ENCODE data around the gene UBR1. TPM values are rescaled to one million over a fixed set of nuclear protein-coding genes. Genes with fewer than 3 reads are reported as not detected.

Gene UBR1
- total RNA-seq, 6 experiments from 2014 or later = 24.6 to 30.1 (median 26.8) TPM

DNA sequence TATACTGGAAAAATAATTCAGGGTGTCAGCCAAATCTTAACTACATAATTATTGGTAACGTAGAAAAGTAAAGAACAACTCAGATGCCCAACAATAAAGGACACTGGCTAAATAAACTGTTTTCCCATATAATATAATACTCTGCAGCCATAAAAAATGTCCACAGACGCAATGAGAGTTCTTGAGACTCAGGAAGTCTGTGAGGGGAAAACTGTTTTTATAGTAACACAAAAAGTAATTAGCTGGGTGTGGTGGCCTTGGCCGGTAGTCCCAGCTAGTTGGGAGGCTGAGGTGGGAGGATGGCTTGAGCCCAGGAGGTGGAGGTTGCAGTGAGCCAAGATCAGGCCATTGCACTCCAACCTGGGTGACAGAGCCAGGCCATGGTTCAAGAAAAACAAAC is 5.5 kb upstream of the UBR1 start:
- Mint-ChIP-seq H3K4me3 (no peak overlapping the region), H3K36me3 (ENCODE audit: low read depth) (no peaks in the 10 kb centered on the region), H3K27ac (no peak overlapping the region), H3K27me3 (ENCODE audit: insufficient read depth) (peaks cover 3% of the 10 kb centered on the region), H3K4me1 (ENCODE audit: low read depth) (peaks cover 5% of the 10 kb centered on the region), H3K9me3 (no peaks in the 10 kb centered on the region)
- DNase-seq = no peak
- TF ChIP-seq, protein P1, sequence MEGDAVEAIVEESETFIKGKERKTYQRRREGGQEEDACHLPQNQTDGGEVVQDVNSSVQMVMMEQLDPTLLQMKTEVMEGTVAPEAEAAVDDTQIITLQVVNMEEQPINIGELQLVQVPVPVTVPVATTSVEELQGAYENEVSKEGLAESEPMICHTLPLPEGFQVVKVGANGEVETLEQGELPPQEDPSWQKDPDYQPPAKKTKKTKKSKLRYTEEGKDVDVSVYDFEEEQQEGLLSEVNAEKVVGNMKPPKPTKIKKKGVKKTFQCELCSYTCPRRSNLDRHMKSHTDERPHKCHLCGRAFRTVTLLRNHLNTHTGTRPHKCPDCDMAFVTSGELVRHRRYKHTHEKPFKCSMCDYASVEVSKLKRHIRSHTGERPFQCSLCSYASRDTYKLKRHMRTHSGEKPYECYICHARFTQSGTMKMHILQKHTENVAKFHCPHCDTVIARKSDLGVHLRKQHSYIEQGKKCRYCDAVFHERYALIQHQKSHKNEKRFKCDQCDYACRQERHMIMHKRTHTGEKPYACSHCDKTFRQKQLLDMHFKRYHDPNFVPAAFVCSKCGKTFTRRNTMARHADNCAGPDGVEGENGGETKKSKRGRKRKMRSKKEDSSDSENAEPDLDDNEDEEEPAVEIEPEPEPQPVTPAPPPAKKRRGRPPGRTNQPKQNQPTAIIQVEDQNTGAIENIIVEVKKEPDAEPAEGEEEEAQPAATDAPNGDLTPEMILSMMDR (IDR thresholded peaks at IDR 0.05) = no peak

DNA sequence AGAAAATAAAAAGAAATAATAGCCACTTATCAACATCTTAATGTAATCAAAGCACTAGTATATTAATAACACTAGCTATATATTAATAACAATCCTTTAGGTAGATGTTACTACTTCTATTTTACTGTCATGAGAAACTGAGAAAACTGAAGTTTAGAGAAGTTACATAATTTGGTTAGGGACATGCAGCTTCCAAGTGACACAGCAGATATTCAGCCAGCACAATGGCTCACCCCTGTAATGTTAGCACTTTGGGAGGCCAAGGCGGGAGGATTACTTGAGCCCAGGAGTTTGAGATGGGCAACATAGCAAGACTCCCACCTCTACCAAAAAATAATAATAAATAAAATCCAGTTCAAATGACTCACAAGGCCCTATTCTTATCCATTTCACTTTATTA is 1.9 kb upstream of the UBR1 start:
- Mint-ChIP-seq H3K9me3 (no peaks in the 10 kb centered on the region), H3K36me3 (ENCODE audit: low read depth) (peaks cover 6% of the 10 kb centered on the region; the same call in 1 of the 2 replicates), H3K27ac (no peak overlapping the region), H3K4me3 (no peak overlapping the region), H3K27me3 (ENCODE audit: insufficient read depth) (peaks cover 2% of the 10 kb centered on the region; the same call in 1 of the 2 replicates), H3K4me1 (ENCODE audit: low read depth) (peaks cover 31% of the 10 kb centered on the region)
- no peak for DNase-seq
- TF ChIP-seq, protein P1 (IDR thresholded peaks at IDR 0.05) = no peak

DNA sequence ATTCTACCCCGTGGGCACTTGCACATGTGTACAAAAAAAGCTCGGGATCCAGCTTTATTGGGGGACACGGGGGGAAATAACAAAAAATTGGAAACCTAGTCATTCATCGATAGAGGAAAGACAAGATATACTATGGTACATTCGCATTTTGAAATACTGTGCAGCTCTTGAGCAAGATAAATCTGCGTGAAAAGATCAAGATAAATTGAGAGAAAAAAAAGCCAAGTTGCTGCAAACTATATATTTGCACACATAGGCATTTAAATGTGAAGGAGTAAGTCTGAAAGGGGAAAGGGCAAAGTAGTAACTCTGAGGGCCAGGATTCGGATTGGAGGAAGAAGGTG is 620 bp upstream of the UBR1 start:
- Mint-ChIP-seq H3K9me3 (no peaks in the 10 kb centered on the region), H3K27me3 (ENCODE audit: insufficient read depth) (peaks cover 2% of the 10 kb centered on the region; the same call in 1 of the 2 replicates), H3K4me1 (ENCODE audit: low read depth) (peaks cover 40% of the 10 kb centered on the region), H3K27ac (peak overlapping the region; percentile 98), H3K4me3 (peak overlapping the region; percentile 95), H3K36me3 (ENCODE audit: low read depth) (peaks cover 16% of the 10 kb centered on the region)
- DNase-seq = no peak
- TF ChIP-seq, protein P1 (IDR thresholded peaks at IDR 0.05) = no peak

DNA sequence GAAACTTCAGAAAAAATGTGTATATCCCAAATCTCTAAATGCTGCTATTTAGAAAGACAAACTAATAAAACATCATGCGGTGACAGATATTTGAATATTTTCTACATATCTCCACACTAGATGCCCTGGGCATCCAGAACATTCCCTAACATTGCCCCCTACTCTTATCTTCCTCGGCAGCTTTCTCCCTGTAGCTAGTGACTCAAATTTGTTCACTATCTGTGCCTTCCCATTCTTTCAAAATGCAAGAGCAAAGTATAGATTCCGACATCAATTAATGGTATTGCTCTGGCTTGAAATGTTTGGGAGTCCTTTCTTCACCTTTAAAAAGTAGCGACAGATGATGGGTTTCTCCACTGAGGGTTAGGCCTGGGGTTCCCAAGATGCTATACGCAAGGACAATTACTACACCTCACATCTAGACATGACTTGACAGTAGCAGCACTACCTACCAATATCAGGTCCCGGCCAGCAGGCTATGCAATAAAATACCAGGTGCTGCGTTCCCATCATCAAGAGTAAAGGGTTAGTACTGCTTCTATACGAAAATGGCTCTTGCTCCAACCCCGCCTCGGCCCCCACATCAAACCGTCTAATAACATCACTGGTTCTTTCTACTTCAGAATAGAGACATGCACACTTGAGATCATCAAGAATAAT is 631 bp downstream of the UBR1 start:
- Mint-ChIP-seq H3K36me3 (ENCODE audit: low read depth) (peaks cover 26% of the 10 kb centered on the region), H3K9me3 (no peaks in the 10 kb centered on the region), H3K4me3 (peak overlapping the region; percentile 95), H3K27me3 (ENCODE audit: insufficient read depth) (peaks cover 2% of the 10 kb centered on the region; the same call in 1 of the 2 replicates), H3K27ac (peak overlapping the region; percentile 98), H3K4me1 (ENCODE audit: low read depth) (peaks cover 48% of the 10 kb centered on the region)
- TF ChIP-seq, protein P1 (IDR thresholded peaks at IDR 0.05) = no peak
- no peak for DNase-seq

DNA sequence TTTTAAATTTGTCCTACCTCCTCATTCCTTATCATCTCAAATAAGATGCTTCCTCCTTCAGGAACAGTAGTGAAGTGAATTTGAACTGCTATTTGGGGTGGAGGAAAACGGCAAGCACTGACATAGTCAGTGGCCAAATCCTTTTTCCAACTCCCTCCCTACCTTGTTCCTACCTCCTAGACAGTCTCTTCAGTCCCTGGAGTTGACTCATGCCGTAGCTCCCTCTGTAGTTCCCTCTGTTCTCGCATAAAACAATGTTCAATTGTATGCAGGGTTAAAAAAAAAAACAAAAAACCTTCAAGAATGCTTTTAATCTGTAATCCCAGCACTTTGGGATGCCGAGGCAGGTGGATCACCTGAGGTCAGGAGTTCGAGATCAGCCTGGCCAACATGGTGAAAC is 1.4 kb downstream of the UBR1 start:
- no peak for DNase-seq
- TF ChIP-seq, protein P1 (IDR thresholded peaks at IDR 0.05) = no peak
- H3K27ac Mint-ChIP-seq = no peak overlapping the region
- H3K4me1 Mint-ChIP-seq (ENCODE audit: low read depth) = peaks cover 48% of the 10 kb centered on the region
- peaks cover 2% of the 10 kb centered on the region; the same call in 1 of the 2 replicates for H3K27me3 Mint-ChIP-seq (ENCODE audit: insufficient read depth)
- peaks cover 29% of the 10 kb centered on the region for H3K36me3 Mint-ChIP-seq (ENCODE audit: low read depth)
- peak overlapping the region; percentile 95 for H3K4me3 Mint-ChIP-seq
- no peaks in the 10 kb centered on the region for H3K9me3 Mint-ChIP-seq

All from HFFc6 (cell line).